Epithelial cell of proximal tubule (primary cell): ENCODE data around the gene PKNOX2. TPM values are rescaled to one million over a fixed set of nuclear protein-coding genes. Genes with fewer than 3 reads are reported as not detected.

Experiments used
- DNase-seq: peaks from one replicate; pipeline ENCODE4 v3.0.0-alpha.2; 2011; ENCODE audit warnings: low read depth
- H3K4me3 ChIP-seq: 2 replicates; pipeline ENCODE4 v1.5.1; 2011; ENCODE audit warnings: low read depth, mild to moderate bottlenecking, low read length
- total RNA-seq: library from RNA; depleted of rRNA; stranded (reverse); fragments of >200 nt; gene quantifications from 2 replicates; pipeline ENCODE4 v1.2.3, GENCODE V29; 2015
- TF ChIP-seq, protein P1 (sequence below): conservative IDR thresholded peaks from 2 replicates; pipeline ENCODE4 v1.5.1; 2012; ENCODE audit warnings: low read depth, mild to moderate bottlenecking, low read length

Gene PKNOX2
- total RNA-seq, 1 donor from 2014 or later, result not detected

DNA sequence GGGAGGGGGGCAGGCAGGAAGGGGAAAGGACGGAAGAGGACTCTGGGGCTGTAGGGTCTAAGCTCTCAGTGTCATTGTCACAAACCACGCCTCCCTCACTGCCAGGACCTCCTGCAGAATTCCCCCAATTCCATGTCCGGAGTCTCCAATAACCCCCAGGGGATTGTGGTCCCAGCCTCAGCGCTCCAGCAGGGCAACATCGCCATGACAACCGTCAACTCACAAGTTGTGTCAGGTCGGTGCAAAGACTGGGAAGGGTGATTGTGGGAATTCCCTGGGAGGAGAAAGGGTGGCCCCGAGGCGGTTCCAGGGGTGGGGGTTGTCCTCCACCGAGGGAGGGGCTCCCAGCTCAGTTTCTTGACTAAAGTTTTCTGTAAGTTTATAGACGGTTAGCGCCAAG is 245.5 kb downstream of the PKNOX2 start:
- TF ChIP-seq, protein P1, sequence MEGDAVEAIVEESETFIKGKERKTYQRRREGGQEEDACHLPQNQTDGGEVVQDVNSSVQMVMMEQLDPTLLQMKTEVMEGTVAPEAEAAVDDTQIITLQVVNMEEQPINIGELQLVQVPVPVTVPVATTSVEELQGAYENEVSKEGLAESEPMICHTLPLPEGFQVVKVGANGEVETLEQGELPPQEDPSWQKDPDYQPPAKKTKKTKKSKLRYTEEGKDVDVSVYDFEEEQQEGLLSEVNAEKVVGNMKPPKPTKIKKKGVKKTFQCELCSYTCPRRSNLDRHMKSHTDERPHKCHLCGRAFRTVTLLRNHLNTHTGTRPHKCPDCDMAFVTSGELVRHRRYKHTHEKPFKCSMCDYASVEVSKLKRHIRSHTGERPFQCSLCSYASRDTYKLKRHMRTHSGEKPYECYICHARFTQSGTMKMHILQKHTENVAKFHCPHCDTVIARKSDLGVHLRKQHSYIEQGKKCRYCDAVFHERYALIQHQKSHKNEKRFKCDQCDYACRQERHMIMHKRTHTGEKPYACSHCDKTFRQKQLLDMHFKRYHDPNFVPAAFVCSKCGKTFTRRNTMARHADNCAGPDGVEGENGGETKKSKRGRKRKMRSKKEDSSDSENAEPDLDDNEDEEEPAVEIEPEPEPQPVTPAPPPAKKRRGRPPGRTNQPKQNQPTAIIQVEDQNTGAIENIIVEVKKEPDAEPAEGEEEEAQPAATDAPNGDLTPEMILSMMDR, result no peak
- no peak overlapping the region for H3K4me3 ChIP-seq
- no peak for DNase-seq

DNA sequence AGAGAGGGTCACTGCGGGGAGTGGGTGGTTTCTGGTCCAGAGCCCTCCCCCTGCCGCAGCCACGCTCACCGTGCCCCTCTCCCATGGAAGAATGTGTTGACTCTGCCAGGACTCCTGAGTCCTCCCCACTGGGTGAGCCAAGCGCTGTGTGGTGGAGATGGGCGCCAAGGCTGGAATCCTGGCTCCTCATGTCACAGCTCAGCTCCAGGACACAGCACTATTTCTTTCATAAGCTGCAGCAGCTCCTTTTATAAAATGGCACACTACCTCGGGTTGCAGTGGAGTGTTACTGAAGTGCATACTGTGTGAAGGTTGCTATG is 247.6 kb downstream of the PKNOX2 start:
- TF ChIP-seq, protein P1, result no peak
- no peak for DNase-seq
- H3K4me3 ChIP-seq, result no peak overlapping the region

DNA sequence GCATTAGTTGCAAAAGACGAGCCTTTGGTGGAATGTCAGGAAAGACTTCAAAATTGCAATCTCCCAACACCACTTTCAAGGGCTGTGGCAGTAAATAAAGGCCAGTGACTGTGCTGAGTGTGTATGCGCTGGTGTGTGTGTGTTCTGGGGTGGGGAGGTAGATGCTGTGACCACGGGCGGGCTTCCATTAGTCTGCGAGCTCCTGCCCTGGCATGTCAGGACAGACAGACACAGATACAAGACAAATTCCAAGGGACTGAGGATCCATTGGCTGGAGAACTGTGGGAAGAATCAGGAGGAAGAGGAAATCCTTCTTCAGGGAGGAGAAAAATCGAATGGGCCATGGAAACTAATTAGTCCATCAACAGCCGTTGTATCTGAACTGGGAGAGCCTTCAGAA is 248.0 kb downstream of the PKNOX2 start:
- H3K4me3 ChIP-seq, result no peak overlapping the region
- DNase-seq, result no peak
- TF ChIP-seq, protein P1, result no peak

DNA sequence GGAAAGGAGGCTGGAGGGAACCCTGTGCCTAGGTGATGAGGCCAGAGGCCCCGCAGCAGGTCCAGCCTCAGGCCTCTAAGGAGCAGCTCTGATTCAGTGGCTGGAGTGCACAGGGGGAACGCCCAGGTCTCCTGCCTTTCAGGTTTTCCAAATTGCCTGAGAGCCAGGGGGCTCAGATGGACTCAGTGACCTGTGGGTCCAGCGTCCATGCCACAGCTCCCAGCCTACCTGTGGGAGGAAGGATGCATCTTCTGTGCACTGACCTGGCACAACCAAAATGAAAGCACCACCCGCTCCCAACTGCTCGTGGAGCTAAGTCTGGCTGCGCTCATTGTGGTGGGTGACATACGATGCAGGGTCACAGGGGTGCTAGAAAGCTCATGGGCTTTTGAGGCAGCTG is 248.7 kb downstream of the PKNOX2 start:
- H3K4me3 ChIP-seq, result no peak overlapping the region
- DNase-seq, result no peak
- TF ChIP-seq, protein P1, result no peak

DNA sequence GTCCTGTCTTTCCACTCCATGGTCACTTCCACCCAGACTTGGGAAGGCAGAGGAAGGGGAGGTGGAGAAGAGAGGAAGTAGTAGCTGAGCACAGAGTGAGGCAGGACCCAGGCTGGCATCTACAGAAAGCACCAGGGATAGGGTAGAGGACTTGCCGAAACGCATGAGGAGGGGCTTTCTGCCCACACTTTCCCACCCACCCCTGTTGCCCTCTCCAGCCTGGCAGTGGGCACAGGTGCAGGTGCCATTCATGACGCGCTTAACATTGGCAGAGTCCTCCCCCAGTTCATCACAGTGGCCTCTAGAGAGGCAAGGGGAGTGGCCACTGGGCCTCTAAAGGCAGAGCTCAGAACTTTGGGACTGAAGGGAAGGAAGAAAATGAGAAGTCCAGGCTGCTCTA is 249.6 kb downstream of the PKNOX2 start:
- no peak overlapping the region for H3K4me3 ChIP-seq
- DNase-seq, result no peak
- TF ChIP-seq, protein P1, result no peak

DNA sequence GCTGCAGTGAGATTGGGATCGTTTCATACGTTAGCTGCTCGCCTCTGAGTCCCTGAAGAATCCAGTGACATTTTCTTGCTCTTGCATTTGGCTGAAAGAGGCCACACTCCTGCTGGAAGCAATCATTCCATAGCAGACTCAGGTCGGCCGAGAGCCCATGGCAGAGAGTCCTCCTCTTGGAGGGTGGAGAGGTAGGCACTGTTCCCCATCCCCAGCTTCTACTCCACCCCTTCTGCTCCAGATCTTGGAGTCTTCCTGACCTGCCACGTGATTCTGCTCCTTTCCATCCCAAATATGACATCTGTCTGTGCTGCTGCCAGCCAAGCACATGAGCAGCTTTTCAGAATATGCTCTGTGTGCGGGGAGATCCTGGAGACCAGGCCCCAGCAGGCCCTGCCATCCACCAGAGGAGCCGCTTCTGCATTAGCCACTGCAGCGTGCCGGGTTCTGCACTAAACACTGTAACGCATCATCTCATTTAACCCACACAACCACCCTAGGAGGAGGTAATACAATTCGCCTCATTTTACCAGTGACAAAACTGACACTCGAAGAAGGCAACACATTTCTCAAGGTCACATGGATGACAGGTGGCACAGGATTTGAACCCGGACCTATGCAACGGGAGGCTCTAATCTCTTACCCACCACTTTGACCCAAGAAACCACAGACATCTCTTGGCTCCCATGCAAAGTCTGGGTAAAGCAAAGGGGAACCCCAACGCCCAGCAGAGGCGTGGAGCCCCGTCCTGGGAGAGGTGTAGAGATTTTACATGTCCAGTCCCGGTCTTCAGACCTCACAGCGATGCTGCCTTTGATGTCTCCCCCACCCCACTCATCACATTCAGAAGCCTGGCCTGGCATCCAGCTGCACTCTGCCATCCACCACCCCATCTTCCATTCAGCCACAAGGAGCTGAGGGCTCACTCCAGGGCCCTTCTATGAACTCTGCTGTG is 252.7 kb downstream of the PKNOX2 start:
- DNase-seq, result no peak
- TF ChIP-seq, protein P1, result no peak
- no peak overlapping the region for H3K4me3 ChIP-seq

DNA sequence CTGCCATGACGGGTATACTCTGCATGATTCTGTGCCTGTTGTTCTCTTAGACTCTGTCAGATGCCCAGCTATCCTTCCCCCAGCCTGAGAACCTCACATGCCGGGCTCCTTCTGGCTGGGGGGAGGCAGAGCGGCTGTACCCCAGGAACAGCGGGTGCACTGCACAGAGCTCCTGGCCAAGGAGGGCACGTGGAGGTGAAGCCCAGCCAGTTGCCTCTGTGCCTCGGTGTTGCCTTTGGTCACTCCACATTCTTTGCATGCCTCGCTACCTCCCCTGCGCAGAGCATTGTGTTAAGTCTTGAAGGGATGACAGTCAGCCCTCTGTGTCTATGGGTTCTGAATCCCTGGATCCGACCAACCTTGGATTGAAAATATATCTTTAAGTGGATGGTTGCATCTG is 253.8 kb downstream of the PKNOX2 start:
- no peak overlapping the region for H3K4me3 ChIP-seq
- TF ChIP-seq, protein P1, result no peak
- DNase-seq, result no peak
